Mucosa of descending colon (tissue), 3 donors: Measurements from ENCODE around the gene EMP2. TPM values are rescaled to one million over a fixed set of nuclear protein-coding genes. Genes with fewer than 3 reads are reported as not detected.
A peak's percentile ranks its signal among the peaks of the same experiment; 100 is the strongest.

ENCODE experiments used
- ATAC-seq: fragments of 200-7000 bp; cut with Tn5 transposase; one replicate; pipeline ENCODE4 v1.9.1; 2020; ENCODE audit warnings: mild to moderate bottlenecking, moderate library complexity
- DNase-seq, 3 donors: peaks; one replicate each; pipeline ENCODE4 v3.0.0-alpha.2; 2020
- H3K36me3 ChIP-seq: fragments of 200-600 bp; one replicate; pipeline ENCODE4 v1.8.0; 2021; ENCODE audit warnings: low read depth, mild to moderate bottlenecking
- H3K4me1 ChIP-seq: fragments of 200-600 bp; one replicate; pipeline ENCODE4 v1.8.0; 2021; ENCODE audit warnings: low read depth, mild to moderate bottlenecking
- H3K4me3 ChIP-seq: fragments of 200-600 bp; one replicate; pipeline ENCODE4 v1.8.0; 2021; ENCODE audit warnings: mild to moderate bottlenecking
- H3K9me3 ChIP-seq: fragments of 200-600 bp; one replicate; pipeline ENCODE4 v1.8.0; 2021; ENCODE audit warnings: mild to moderate bottlenecking
- CTCF ChIP-seq: fragments of 200-600 bp; IDR thresholded peaks from one replicate; pipeline ENCODE4 v1.8.0; 2022; ENCODE audit warnings: antibody characterized with exemption, mild to moderate bottlenecking
- intact Hi-C, 2 donors: fragments of 100-400 bp; cut with DNase I in 1 of 2; cut with micrococcal nuclease in 1 of 2; formaldehyde crosslinking; loops; one replicate each; pipeline versions ENCODE4 v1.11.0 to v1.11.1; 2022; cut with DNase I, micrococcal nuclease
- total RNA-seq, 3 donors: library from RNA; stranded (reverse); fragmentation: NEBNext Ultra II Directional in 2 of 3; extraction: Animal tissue kit (Norgen Biotek cat#: 25700) in 2 of 3; gene quantifications; one replicate each; pipeline versions ENCODE4 v1.2.1 to v1.2.4, GENCODE V29; 2021 to 2023
- donor health status: DM: no; HTN: no; CAD: no; lungs with moderate emphysema.
- donor health status: DM: no; HTN: no; CAD: no.
- donor health status: DM: no; HTN: yes; CAD: no.

Gene EMP2
- total RNA-seq, 3 donors from 2014 or later: 73.0 to 92.9 (median 84.3) TPM

GRCh38 chr16:10575506-10576130 is 4.8 kb downstream of the EMP2 start:
- peaks cover 22% of the 10 kb centered on the region for H3K4me1 ChIP-seq
- TF ChIP-seq CTCF: no peak
- ATAC-seq: no peak

GRCh38 chr16:10572611-10573010 is 7.8 kb downstream of the EMP2 start:
- Histone ChIP-seq H3K4me3 (no peak overlapping the region), H3K36me3 (no peaks in the 10 kb centered on the region), H3K4me1 (peaks cover 10% of the 10 kb centered on the region), H3K9me3 (no peaks in the 10 kb centered on the region)
- ATAC-seq (no peak), DNase-seq (no peak)
- TF ChIP-seq CTCF: no peak
- intact Hi-C loops: no loop called here

More at GRCh38 chr16:10575506-10576130, 4.8 kb downstream of the EMP2 start:
- no peak for DNase-seq
- Histone ChIP-seq H3K9me3 (no peaks in the 10 kb centered on the region), H3K4me3 (no peak overlapping the region), H3K36me3 (no peaks in the 10 kb centered on the region)
- intact Hi-C loops: no loop called here

- H3K9me3 ChIP-seq: no peaks in the 10 kb centered on the region
- intact Hi-C loops: no loop called here
- DNase-seq (no peak), ATAC-seq (no peak)
- no peaks in the 10 kb centered on the region for H3K4me1 ChIP-seq
- H3K4me3 ChIP-seq: no peak overlapping the region
- H3K36me3 ChIP-seq: no peaks in the 10 kb centered on the region
- no peak for TF ChIP-seq CTCF
These were observed 9.0 kb downstream of the EMP2 start for GRCh38 chr16:10571354-10571753.

GRCh38 chr16:10569621-10570020 is 10.8 kb downstream of the EMP2 start:
- Histone ChIP-seq H3K4me3 (no peak overlapping the region), H3K9me3 (no peaks in the 10 kb centered on the region), H3K4me1 (no peaks in the 10 kb centered on the region), H3K36me3 (no peaks in the 10 kb centered on the region)
- TF ChIP-seq CTCF: no peak
- no peak for ATAC-seq
- intact Hi-C loops: no loop called here
- DNase-seq: no peak

GRCh38 chr16:10566613-10567012 is 13.8 kb downstream of the EMP2 start:
- Histone ChIP-seq H3K36me3 (no peaks in the 10 kb centered on the region), H3K9me3 (no peaks in the 10 kb centered on the region), H3K4me3 (no peak overlapping the region), H3K4me1 (no peaks in the 10 kb centered on the region)
- DNase-seq: no peak
- intact Hi-C loops: no loop called here
- TF ChIP-seq CTCF: no peak
- ATAC-seq: peak; percentile 17

GRCh38 chr16:10565167-10565566 is 15.2 kb downstream of the EMP2 start:
- H3K4me3 ChIP-seq: no peak overlapping the region
- TF ChIP-seq CTCF: no peak
- no peaks in the 10 kb centered on the region for H3K4me1 ChIP-seq
- no peaks in the 10 kb centered on the region for H3K36me3 ChIP-seq
- intact Hi-C loops: no loop called here
- ATAC-seq (no peak), DNase-seq (no peak)
- H3K9me3 ChIP-seq: no peaks in the 10 kb centered on the region
